NCI-H748 treated with DMSO at 0.1 percent for 48 hours (cell line): ENCODE measurements around the gene AHI1.
A peak's percentile ranks its signal among the peaks of the same experiment; 100 is the strongest.
"Not testable (repeated sequence)": the region's sequence is repeated elsewhere in the genome, so short reads cannot be mapped to it uniquely, and the experiment has no call there.

Experiments
- DNase-seq: peaks from one replicate; lab custom pipeline; 2025; lab: John Stamatoyannopoulos, UW

The AHI1 gene

GRCh38 chr6:135505648-135506047 is 8.1 kb upstream of the AHI1 start:
- no peak for DNase-seq

- DNase-seq = no peak
Measured at GRCh38 chr6:135505222-135505621, 7.7 kb upstream of the AHI1 start.

GRCh38 chr6:135504734-135505133 is 7.2 kb upstream of the AHI1 start:
- DNase-seq = no peak

- no peak for DNase-seq
Measured at GRCh38 chr6:135503703-135504475, 6.3 kb upstream of the AHI1 start.

DNA sequence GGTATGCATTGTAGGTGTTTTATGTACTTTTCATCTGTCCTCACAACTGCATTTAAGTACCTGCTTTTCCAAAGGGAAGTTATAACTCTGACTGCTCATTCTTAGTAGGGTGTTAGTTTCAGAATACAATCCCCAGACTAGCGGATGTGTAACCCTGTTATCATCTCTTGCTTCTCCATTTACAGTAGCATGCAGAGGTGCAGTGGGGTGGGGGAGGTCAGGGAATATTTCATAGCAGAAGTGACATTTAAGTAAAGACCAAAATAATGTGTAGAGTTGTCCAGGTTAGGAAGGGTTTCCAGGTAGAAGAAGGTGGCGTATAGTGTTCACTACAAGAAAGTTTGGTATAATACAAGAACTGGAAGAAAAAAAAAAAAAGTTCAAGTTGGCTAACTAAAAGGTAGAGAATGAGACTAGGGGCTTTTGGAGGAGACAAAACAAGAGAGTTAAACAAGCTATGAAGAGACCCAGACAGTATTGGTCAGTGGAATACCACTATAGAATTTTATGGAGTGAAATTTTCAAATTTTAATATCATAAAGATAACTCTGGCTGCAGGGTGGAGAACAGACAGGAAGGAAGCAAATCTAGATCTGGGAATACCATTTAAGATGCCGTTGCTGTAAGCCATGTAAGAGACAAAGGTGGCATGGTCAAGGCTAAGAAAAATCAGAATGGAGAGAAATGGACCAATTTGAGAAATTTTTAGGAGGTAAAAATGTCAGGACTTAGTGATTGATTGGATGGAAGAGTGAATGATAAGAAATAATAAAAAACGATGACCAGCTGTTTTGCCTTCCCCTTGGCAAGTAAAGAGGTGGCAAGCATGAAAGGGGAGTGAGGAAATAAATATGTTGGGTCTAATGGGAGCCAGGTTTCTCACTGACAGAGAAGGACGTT is 2.2 kb upstream of the AHI1 start:
- no peak for DNase-seq

- peak; percentile 70 for DNase-seq
Measured at GRCh38 chr6:135498185-135498841, 773 bp upstream of the AHI1 start.

GRCh38 chr6:135496800-135497411 is 634 bp downstream of the AHI1 start:
- peak; percentile 44 for DNase-seq

DNA sequence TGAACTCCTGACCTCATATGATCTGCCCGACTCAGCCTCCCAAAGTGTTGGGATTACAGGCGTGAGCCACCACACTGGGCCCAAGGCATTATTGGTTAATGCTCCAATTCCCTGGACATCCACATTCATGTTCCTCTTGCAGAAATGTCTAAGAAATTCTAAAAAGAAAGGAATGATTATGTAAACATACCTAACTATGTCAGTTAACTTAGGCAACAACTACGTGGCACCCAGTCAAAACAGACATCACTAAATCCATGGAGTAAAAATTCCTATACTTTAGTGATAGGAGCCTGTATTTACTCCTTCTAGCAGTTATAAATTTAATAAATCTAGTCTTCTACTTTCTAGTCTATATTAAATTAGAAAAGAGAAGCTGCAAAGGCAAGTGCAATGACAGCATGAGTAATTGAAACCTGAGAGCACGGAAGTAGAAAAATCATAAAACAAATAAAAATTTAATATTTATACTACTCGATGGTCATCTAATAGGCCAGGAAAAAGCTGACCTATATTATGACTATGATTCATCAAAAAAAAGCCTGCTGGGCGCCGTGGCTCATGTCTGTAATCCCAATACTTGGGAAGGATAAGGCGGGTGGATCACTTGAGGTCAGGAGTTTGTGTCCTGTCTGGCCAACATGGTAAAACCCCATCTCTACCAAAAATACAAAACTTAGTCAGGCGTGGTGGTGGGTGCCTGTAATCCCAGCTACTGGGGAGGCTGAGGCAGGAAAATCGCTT is 4.2 kb downstream of the AHI1 start:
- no peak for DNase-seq

DNA sequence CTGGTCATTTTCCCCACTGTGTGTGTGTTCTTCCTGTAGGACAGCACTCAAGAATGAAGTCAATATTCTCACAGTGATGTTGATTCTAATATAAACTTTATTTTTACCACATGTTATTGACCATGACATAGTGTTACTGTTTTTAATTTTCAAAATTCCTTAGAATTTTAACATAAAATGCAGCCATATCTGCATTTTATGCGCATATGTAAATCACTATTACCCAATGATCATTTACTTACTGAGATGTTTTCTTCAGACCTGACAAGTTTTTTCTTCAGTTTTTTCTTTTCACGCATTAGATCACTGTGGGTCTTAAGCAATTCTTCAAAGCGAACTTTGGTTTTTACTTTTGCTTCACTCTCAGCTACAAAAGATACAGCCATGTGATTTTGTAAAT is 7.2 kb downstream of the AHI1 start:
- no peak for DNase-seq

DNA sequence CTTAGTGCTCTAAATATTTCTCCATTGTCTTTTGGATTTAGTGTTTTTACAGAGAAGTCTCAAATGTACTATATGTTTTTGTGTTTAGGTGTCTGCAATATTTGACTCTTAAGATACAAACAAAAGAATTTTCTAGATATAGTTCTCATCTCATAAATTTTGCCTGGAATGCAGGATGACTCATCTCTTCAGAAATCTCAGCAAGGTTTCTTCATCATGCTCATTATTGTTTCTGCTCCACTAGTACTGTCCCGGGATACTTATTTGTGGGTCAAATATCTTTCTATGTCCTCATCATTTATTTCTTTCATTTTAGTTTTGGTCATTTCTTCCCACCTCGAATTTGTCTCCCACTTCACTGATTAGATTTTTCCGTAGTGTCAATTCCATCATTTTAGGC is 9.5 kb downstream of the AHI1 start:
- no peak for DNase-seq

DNA sequence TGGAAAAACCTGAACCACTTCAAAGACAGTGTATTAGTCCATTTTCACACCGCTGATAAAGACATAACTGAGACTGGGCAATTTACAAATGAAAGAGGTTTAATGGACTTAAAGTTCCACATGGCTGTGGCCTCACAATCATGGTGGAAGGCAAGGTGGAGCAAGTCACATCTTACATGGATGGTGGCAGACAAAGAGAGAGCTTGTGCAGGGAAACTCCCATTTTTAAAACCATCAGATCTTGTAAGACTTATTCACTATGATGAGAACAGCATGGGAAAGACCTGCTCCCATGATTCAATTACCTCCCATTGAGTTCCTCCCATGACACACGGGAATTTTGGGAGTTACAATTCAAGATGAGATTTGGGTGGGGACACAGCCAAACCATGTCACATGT is 13.6 kb downstream of the AHI1 start:
- not testable (repeated sequence) for DNase-seq

GRCh38 chr6:135481783-135482369 is 15.7 kb downstream of the AHI1 start:
- no peak for DNase-seq

GRCh38 chr6:135479601-135480000 is 17.9 kb downstream of the AHI1 start:
- DNase-seq = no peak

DNA sequence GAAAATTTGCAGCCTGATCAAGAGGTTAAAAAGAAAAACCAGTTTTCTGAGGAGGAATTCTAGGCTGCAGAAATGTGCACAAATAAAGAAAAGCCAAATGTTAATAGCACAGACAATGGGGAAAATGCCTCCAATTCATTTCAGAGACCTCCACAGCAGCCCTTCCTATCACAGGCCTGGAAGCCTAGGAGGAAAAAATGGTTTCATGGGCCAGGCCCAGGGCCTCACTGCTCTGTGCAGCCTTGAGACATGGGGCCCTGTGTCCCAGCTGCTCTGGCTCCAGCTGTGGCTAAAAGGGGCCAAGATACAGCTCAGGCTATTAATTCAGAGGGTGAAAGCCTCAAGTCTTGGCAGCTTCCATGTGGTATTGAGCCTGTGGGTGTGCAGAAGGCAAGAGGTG is 18.9 kb downstream of the AHI1 start:
- DNase-seq = no peak

DNA sequence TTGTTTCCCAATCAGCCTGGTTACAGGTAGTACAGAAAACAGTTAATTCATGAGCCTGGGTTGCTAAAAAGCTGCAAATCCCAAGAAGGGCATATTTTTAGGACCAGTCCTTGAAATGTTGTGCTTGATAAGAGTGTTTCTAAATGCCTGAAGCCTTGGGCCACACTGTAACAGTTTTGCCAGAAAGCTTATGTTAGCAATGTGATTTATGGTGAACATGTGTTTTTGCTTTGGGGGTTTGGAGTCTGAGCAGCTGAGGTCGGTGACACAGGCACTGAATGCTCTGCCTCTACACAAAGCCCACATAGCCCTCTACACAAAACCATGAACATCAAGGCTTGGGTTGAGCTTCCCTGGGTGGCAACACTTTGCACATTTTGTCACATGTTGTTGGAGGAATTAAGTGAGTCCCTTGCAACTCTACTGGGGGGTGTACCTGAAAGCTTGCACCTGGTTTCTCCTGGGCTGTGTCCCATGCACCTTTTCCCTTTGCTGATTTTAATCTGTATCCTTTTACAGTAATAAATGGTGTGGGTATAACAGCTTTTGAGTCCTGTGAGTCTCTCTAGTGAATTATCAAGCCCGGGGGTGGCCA is 22.2 kb downstream of the AHI1 start:
- no peak for DNase-seq

DNA sequence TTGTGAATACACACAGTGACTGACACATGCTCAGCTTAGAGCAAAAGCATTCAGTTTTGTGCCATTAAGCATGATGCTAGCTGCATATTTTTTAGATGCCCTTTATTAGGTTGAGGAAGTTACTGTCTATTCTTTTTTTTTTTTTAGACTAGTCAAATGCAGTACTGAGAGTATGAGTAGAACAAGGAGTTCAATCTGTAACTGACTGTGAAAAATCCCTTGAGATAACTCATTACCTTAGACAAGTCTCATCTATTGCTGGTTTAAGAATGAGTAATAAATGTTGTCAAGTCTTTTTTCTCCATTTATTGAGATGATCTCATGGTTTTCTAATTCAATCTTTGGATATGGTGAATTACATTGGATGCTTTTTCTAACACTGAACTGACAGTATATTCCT is 23.2 kb downstream of the AHI1 start:
- no peak for DNase-seq

DNA sequence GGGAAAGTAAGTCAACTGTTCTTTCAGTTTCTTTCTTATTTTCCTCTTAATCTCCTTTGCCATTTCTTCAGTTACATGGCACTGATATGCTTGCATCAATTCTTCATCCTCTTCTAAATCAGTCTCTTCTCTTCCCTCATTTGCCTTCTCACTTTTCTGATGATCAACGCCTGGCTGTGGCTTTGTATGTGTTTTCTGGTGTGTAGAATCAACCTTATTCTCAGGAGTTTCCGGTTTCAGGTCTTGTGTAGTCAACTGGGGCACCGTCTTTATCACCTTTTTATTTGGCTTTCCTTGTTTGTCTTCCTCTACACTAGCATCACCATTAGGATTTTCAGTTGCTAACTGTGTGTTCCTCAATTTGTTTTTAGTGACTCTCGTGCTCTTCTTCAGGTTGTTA is 31.6 kb downstream of the AHI1 start:
- DNase-seq = no peak

DNA sequence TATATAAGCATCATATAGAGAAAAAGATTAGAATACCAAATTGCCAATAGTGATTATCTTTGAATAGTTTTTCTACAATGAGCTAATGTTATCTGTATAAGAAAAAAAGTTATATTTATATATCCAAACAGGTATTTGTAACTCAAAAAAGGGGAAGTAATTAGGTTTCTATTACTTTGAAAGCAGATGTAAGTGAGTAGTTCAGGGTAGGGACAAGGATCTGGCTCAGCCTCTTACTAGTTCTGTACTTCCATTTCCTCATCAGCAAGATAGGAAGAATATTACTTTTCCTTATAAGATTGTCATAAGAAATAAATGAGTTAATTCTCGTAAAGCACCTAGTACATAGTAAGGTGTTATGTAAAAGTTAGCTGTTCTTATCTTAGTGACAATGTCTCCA is 32.2 kb downstream of the AHI1 start:
- DNase-seq = no peak

DNA sequence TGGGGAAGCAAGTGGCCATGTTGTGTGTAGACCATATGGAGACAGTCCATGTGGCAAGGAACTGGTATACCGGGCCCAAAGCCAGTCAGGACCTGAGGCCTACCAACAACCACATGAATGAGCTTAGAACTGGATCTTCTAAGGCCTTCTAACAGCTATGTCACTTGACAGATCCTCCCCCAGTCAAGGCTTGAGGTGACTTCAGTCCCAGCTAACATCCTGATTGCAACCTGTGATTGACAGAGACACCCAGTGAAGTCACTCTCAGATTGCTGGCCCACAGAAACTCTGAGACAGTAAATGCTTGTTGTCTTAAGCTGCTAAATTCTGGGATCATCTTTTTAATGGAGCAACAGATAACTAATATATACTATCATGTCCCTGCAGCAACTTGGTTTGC is 32.9 kb downstream of the AHI1 start:
- no peak for DNase-seq

- no peak for DNase-seq
Measured at GRCh38 chr6:135461208-135461607, 36.3 kb downstream of the AHI1 start.

- DNase-seq = no peak
Measured at GRCh38 chr6:135458051-135458450, 39.5 kb downstream of the AHI1 start.
